ENCODE data around the gene SHISA6. TPM values are rescaled to one million over a fixed set of nuclear protein-coding genes. Genes with fewer than 3 reads are reported as not detected.
A peak's percentile ranks its signal among the peaks of the same experiment; 100 is the strongest.

SHISA6 gene
- total RNA-seq, 1 donor from 2014 or later: 1.4 TPM

DNA sequence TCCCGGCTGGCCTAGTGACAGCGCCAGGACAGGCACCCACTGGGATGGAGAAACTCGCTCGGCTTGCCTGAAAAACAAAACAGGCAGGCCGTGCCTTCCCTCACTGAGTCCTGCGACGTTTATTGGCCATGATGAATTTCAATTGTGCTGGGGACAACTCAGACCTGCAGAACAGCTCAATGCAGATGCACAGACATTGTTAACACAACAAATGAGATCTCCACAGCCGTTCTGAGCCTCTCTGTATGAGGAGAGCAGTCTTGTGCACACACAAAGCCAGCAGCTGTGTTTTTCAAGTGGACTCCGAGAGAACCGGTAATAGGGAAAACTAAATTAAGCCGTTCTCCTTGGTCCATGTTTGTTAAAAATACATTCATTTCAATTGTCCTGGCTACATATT lies 15.9 kb downstream of the SHISA6 start:
- Mint-ChIP-seq H3K9me3 (peaks cover 4% of the 10 kb centered on the region), H3K36me3 (ENCODE audit: low read depth) (no peaks in the 10 kb centered on the region), H3K4me1 (peaks cover 10% of the 10 kb centered on the region), H3K4me3 (no peak overlapping the region), H3K27me3 (ENCODE audit: low read depth) (peaks cover 44% of the 10 kb centered on the region), H3K27ac (ENCODE audit: unreplicated experiment) (no peak overlapping the region)
- DNase-seq (ENCODE audit: low read depth, low spot score): no peak
- TF ChIP-seq CTCF (conservative IDR thresholded peaks at IDR 0.05): no peak

DNA sequence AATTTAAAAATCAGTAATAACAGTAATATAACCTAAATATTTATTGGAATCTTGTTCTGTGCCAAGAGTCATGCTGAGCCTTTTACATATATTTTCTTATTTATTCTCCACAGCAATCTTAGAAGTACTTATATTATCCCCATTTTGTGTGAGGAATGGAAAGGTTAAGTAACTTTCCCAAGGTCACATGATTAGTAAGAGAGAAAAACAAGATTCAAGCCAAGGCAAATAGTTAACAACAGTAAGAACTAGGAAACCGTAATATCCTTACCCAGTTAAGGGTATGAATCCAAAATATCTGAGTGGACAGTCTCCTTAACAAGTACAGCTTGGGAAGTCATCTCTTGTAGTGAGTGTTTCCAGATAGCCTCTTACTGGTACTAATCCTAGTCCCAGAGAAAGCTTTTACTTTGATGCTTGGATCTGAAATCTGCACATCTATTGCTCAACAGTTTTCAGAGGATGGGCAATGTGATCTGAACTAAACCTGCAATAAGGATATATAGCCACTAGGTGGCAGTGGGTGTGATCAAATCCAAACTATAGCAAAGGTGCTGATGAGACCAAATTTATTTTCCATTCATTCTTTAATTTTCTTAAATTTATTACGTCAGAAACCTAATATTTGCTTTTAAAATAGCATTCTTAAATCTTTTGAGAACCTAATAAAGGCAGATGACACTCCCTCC lies 23.3 kb downstream of the SHISA6 start:
- Mint-ChIP-seq H3K36me3 (ENCODE audit: low read depth) (no peaks in the 10 kb centered on the region), H3K27ac (ENCODE audit: unreplicated experiment) (no peak overlapping the region), H3K4me3 (no peak overlapping the region), H3K4me1 (peaks cover 4% of the 10 kb centered on the region), H3K9me3 (peaks cover 12% of the 10 kb centered on the region), H3K27me3 (ENCODE audit: low read depth) (peaks cover 12% of the 10 kb centered on the region)
- peak; percentile 57 for TF ChIP-seq CTCF (conservative IDR thresholded peaks at IDR 0.05)
- no peak for DNase-seq (ENCODE audit: low read depth, low spot score)

DNA sequence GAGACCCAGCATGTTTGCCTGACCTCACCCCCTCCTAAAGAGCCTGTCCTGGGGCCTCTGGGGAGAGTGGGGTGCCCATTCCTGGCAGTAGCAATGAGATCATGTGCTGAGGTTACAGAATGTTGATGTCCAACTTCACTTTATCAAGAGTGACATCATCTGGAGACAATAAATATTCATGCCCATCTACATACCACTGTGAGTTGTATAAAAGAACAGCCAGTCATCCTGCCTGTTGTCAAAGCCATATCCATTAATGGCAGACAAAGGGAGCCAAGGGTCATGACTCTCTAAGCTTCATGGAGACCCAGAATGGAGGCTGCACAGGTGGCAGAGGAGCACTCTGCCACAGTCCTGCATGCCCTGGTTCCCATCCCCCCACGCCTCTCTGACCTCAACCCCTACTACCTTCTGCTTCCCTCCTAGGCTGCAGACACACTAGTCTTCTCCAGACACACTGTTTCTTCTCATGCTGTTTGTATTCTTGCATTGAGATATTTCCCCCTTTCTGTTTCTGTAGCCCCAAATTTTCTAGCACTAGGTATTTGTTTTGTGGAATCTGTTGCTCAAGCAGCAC lies 27.1 kb downstream of the SHISA6 start:
- H3K36me3 Mint-ChIP-seq (ENCODE audit: low read depth): no peaks in the 10 kb centered on the region
- DNase-seq (ENCODE audit: low read depth, low spot score): no peak
- H3K27ac Mint-ChIP-seq (ENCODE audit: unreplicated experiment): no peak overlapping the region
- peaks cover 5% of the 10 kb centered on the region for H3K27me3 Mint-ChIP-seq (ENCODE audit: low read depth)
- peaks cover 10% of the 10 kb centered on the region for H3K9me3 Mint-ChIP-seq
- no peak for TF ChIP-seq CTCF (conservative IDR thresholded peaks at IDR 0.05)
- no peaks in the 10 kb centered on the region for H3K4me1 Mint-ChIP-seq
- H3K4me3 Mint-ChIP-seq: no peak overlapping the region

DNA sequence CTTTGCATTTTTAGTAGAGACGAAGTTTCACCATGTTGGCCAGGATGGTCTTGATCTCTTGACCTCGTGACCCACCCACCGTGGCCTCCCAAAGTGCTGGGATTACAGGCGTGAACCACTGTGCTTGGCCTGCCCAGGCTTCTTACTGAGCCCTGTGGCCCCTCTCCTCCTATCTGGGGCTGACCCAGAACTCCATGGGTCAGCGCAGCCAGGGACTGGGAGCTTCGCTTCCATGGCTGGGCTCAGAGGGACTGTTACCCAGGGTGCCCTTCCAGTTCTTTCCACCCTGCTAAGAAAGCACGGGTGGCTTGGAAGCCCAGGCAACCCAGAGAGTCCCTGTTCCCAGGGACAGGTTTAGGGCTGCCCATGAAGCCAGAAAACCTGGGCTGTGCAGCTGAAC lies 28.2 kb downstream of the SHISA6 start:
- H3K9me3 Mint-ChIP-seq: peaks cover 4% of the 10 kb centered on the region
- no peaks in the 10 kb centered on the region for H3K4me1 Mint-ChIP-seq
- H3K36me3 Mint-ChIP-seq (ENCODE audit: low read depth): no peaks in the 10 kb centered on the region
- H3K4me3 Mint-ChIP-seq: no peak overlapping the region
- H3K27me3 Mint-ChIP-seq (ENCODE audit: low read depth): peaks cover 5% of the 10 kb centered on the region
- no peak for TF ChIP-seq CTCF (conservative IDR thresholded peaks at IDR 0.05)
- peak overlapping the region; percentile 50 for H3K27ac Mint-ChIP-seq (ENCODE audit: unreplicated experiment)
- no peak for DNase-seq (ENCODE audit: low read depth, low spot score)

DNA sequence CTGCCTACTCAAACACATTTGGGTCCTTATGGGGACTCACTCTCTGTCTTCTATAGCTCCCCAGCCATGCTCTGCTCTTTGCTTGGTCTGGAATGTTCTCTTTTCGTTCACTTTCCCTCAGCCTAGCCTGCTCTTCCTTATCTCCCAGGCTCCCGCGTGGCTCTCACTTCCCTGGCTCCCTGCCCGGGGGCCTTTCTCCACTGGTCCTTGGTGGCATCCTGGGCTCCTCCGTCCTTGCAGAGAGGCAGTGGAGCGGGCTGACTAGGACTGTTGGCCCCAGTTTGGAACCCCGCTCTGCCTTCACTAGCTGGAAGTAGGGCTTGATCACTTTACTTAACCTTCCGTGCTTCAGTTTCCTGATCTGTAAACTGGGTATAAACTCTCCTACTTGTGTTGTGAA lies 31.2 kb downstream of the SHISA6 start:
- Mint-ChIP-seq H3K36me3 (ENCODE audit: low read depth) (no peaks in the 10 kb centered on the region), H3K27me3 (ENCODE audit: low read depth) (no peaks in the 10 kb centered on the region), H3K4me3 (no peak overlapping the region), H3K4me1 (no peaks in the 10 kb centered on the region), H3K9me3 (no peaks in the 10 kb centered on the region), H3K27ac (ENCODE audit: unreplicated experiment) (no peak overlapping the region)
- no peak for TF ChIP-seq CTCF (conservative IDR thresholded peaks at IDR 0.05)
- no peak for DNase-seq (ENCODE audit: low read depth, low spot score)
